Right ventricle myocardium superior (tissue), 1 donor: ENCODE measurements around the gene TMEM150A. TPM values are rescaled to one million over a fixed set of nuclear protein-coding genes. Genes with fewer than 3 reads are reported as not detected.
A peak's percentile ranks its signal among the peaks of the same experiment; 100 is the strongest.
"Not testable (repeated sequence)": the region's sequence is repeated elsewhere in the genome, so short reads cannot be mapped to it uniquely, and the experiment has no call there.

Source experiments
- ATAC-seq: fragments of 200-7000 bp; cut with Tn5 transposase; one replicate; pipeline ENCODE4 v1.9.1; 2020; ENCODE audit warnings: mild to moderate bottlenecking; ENCODE audit not compliant: poor library complexity
- DNase-seq: peaks from one replicate; pipeline ENCODE4 v3.0.0-alpha.2; 2020
- intact Hi-C: fragments of 100-400 bp; cut with DNase I; formaldehyde crosslinking; loops from one replicate; pipeline ENCODE4 v1.11.2; 2022
- total RNA-seq: library from RNA; stranded (reverse); fragmentation: NEBNext Ultra II Directional; extraction: Animal tissue kit (Norgen Biotek cat#: 25700); gene quantifications from one replicate; pipeline ENCODE4 v1.2.1, GENCODE V29; 2021
- donor health status: DM: no; HTN: yes; CAD: no; lungs with severe emphysema.

TMEM150A gene
- total RNA-seq, 1 donor from 2014 or later, result 9.5 TPM

DNA sequence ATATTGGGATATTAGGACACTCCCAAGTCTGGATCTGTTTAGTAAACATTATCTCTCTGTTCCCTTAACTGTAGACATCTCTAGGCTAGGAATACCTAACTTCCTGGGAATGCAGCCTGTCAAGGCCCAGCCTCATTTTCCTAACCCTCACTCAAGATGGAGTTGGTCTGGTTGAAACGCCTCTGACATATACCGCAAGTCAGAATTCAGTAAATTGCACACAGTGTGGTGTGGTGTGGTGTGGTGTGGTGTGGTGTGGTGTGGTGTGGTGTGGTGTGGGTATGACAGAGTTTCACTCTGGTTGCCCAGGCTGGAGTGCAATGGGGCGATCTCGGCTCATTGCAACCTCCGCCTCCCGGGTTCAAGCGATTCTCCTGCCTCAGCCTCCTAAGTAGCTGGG is 12.3 kb upstream of the TMEM150A start:
- intact Hi-C loops, DNase-seq, ATAC-seq: not testable (repeated sequence)

DNA sequence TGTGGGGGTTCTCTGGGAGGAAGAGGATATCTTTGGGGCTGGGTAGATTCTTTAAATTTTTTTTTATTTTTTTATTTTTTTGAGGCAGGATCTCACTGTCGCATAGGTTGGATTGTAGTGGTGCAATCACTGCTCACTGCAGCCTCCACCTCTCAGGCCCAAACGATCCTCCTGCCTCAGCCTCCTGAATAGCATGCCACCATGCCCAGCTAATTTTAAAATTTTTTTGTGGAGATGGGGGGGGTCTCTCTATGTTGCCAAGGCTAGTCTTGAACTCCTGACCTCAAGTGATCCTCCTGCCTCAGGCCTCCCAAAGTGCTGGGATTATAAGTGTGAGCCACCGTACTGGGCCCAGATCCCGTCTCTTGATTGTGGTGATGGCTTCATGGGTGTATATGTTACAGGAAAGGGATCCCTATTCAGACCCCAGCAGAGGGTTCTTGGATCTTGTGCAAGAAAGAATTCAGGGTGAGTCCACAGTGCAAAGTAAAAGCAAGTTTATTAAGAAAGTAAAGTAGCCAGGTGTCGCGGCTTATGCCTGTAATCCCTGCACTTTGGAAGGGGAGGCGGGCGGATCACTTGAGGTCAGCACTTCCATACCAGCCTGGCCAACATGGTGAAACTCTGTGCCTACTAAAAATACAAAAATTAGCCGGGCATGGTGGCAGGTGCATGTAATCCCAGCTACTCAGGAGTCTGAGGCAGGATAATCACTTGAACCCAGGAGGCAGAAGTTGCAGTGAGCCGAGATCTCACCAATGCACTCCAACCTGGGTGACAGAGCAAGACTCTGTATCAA is 11.4 kb upstream of the TMEM150A start:
- intact Hi-C loops, result no loop called here
- ATAC-seq (no peak), DNase-seq (no peak)

DNA sequence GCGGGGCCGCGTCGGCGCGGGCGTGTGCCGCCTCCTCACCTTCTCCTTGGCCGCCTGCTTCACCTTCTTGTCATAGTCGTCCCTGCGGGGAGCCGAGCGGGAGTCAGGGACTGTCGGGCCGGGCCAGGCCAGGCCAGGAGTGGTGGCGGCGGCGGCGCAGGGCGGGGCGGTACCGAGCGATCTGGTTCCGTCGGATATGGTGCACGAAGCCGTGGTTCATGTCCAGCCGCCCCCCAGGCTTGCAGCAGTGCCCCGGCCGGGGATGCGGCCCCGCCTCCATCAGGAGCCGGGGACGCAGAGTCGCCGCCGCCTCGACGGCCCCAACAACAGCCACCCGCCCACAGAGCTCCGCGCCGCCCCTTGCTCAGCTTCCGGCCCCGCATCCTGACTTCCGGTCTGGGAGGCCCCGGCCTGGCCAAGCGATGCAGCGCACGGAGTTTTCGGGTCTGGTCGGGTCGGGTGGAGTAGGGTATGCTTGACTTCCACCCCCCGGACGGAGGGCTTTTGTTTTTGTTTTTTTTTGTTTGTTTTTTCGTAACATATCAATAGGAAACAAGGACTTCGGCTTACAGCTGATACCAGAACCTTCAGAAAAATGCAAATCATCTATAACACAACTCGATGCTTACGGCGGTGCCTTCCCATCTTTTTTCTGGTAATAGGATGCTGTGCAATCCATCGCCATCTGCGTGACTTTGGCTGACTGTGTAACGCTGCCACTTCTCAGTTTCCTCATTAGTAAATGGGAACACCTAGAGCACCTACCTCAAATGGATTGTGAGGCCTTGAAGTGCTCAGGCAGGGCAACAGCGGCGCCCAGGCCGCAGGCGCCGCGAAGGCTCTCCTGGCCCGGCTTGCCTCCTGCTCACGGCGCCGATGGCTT is 9.4 kb upstream of the TMEM150A start, which contains the start of gene C2orf68:
TSS of gene C2orf68 (minus strand) at position 362 of the 883 bp plus-strand sequence. CDS start at position 280, 82 bp downstream.
- intact Hi-C loops, result no loop called here

DNA sequence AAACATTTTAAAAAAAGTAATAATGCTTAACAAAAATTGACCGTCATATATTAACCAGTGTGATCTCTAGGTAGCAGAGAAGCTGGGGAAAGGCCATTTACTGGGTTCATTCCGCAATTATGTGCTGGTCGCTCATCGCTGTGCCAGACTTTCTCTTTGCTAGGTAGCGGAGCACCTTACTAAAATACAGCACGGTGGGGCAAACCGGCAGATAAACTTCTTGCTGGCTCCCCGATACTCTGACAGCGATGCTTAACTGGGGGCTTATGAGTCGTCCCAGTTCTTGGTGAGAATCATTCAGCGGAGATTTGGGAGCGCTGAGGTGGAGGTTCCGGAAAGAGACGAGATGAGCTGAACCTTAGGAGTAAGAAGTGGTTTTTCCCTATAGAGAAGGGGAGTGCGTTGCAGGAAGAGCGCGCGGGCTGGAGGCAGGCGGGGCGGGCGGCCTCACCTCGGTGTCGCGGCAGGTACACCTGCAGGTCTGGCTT is 8.8 kb upstream of the TMEM150A start:
- ATAC-seq (peak; percentile 3), DNase-seq (no peak)
- intact Hi-C loops, result no loop called here

More for the DNA sequence above, 9.4 kb upstream of the TMEM150A start, which contains the start of gene C2orf68:
- DNase-seq (peak; percentile 95), ATAC-seq (peak; percentile 86)

DNA sequence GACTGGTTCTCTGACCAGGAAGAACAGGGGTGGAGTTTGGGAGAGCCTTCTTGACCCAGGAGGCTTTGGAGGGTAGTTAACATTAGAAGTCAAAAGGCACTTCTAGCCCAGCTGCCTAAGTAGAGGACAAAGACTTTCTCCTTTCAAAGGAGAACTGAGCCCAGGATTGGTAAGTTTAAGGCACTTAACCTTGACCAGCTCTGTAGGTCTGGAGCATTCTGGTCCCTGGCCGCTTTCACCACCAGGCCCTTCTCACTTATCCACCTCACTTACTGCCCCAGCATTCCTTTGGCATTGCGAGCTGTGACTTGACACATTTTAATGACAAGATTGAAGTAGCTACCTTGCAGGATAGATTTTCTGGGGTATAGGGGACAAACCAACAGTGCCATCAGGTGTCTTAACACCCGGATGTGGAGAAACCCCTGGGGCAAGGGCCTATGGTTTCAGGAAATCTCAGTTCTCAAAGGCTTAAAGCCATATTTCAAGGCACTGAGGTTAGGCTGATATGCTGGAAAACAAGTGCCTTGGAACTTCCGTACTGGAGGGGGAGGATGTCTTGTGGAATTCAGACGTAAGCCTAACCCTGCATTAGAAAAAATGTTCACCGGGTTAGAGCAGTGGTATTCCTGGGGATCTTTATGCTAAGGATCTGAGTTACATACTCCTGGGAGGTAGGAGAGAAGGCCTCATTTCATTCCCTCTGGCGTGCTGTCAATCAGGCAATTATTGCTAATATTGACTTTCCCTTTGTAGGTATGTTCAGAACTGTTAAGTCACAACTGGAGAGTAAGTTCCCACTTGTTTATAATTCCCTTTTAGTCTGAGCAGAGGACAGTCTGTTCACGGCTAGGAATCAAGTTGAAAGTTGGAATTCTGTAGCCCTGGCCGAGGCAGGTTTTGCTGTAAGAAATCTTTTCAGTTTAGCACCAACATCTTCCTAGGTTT is 5.0 kb upstream of the TMEM150A start:
- ATAC-seq, result no peak
- intact Hi-C loops, result no loop called here
- no peak for DNase-seq

DNA sequence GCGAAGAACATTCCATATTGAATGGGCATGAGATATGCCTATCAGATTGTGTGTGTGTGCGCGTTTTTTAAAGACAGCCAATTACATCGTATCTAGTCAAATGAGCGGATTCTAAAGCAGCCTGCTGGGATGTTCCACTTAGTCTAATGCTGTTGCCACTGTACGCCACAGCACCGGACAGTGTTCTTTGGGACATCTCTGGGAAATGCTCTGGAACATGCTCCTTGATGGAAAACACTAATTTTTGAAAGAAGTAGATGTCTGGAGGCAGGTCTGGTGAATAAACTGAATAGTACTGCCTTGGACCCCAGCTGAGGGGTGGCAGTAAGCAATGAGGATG is 3.6 kb upstream of the TMEM150A start:
- no peak for ATAC-seq

DNA sequence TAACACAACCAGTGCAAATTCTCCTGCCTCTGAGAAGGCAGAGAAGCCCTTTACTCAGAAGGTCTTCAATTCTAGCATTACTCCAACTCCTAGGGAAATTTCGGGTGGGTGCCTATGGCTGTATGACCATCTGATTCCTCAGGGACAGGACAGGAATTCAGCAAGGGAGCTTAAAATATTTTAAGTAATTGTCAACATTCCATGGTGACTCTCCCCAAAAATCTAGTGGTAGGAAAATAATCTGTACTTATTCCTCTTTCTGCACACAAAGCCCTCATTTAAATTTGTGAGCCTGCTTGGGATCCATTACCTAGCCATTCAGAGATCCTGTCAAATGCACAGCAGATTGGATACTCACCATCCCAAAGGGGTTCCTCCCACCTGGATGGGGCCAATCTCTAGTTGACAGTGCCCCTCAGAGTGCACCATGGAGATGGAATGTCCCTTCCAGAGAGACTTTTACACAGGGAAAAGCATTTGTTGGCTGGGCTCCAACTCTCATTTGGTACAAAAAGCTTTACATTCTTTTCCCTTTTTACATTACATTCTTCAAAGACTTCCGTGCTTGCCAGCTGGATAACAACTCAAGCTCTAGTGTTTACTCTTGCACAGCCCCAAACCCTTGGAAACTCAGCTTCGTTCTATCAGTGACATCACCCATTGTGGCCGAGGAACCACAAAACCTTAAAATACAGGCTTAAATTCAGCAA is 3.1 kb upstream of the TMEM150A start:
- DNase-seq, result no peak
- intact Hi-C loops, result no loop called here

More for the DNA sequence above, 3.6 kb upstream of the TMEM150A start:
- no peak for DNase-seq
- intact Hi-C loops, result no loop called here

DNA sequence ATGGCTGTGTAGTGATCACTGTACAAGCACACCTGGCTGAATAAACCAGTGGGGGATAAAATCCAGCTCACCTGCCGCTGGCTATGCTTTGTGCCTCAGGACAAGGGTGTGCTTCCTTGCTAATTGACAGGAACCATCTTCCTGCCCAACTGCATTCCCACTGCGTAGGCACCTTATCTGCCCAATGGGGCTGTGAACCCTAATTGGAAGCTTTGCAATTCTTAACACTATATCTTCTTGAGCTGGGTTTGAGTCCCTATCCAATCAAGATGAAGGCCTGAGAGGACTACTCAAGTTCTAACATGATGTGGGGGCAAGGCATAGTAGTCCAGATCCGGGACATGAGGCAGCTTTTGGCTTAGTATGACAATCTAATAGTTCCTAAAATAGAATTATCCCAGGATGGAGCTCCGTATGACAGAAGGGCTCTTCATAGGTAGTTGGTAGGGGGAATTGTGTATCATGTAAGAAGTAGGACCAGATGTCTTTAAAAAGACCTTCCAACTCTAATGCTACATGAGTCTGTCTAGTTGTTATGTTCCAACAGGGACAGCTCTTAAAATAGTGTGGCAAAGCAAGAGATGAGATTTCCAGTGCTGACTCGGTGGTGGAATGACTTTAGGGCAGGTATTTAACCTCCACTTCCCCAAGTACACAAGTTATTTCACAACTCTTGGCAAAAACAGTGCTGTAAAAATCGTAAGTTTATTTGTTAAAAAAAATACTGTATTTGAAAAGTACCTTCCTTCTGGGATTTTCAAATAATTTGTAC is 2.3 kb upstream of the TMEM150A start:
- intact Hi-C loops, result no loop called here
- no peak for DNase-seq
- no peak for ATAC-seq

More for the DNA sequence above, 3.1 kb upstream of the TMEM150A start:
- no peak for ATAC-seq

DNA sequence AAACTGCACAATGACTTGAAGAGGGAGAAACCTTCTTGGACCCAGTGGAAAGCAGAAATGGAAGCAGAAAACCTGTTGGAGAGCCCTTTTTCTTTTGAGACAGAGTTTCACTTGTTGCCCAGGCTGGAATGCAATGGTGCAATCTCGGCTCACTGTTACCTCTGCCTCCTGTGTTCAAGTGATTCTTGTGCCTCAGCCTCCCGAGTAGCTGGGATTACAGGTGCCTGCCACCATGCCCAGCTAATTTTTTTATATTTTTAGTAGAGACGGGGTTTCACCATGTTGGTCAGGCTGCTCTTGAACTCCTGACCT is 1.6 kb upstream of the TMEM150A start:
- intact Hi-C loops, DNase-seq, ATAC-seq: not testable (repeated sequence)

DNA sequence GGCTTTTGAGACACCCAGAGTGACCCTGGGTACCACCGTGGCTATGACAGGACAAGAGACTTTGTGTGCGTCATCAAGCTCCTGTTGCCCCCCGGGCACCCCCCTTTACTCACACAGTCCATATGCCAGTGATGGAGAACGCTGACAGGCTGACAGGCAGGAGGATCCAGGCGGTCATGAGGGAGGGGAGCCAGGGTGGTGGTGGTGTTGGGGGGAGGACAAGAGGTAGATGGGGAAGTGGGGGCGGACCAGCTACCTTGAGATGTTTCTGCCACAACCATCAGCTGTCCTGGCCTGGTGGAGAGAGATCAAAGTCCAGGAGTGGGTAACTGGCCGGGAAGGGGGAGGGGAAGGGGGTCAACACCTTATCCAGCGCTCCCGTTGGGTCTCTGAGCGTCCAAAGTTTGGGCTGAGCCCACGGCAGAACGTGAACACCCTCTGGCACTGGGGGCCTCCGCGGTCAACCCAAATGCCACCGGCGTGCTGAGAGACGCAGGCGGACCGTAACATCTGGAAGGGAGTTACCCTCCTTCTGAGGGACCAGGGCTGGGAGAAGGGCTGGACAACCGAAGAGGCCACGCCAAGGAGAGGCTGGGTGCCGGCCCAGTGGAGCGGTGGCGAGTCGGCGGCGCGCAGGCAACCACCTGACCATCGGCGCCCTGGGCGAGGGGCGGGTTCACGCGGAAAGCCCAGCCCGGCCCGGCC is 575 bp downstream of the TMEM150A start:
- DNase-seq, result peak; percentile 85
- ATAC-seq, result peak; percentile 72
- intact Hi-C loops, result loop anchor here (2.0 kb wide), 1 partner anchor 41 kb away; the partner anchor contains the start of gene GGCX

DNA sequence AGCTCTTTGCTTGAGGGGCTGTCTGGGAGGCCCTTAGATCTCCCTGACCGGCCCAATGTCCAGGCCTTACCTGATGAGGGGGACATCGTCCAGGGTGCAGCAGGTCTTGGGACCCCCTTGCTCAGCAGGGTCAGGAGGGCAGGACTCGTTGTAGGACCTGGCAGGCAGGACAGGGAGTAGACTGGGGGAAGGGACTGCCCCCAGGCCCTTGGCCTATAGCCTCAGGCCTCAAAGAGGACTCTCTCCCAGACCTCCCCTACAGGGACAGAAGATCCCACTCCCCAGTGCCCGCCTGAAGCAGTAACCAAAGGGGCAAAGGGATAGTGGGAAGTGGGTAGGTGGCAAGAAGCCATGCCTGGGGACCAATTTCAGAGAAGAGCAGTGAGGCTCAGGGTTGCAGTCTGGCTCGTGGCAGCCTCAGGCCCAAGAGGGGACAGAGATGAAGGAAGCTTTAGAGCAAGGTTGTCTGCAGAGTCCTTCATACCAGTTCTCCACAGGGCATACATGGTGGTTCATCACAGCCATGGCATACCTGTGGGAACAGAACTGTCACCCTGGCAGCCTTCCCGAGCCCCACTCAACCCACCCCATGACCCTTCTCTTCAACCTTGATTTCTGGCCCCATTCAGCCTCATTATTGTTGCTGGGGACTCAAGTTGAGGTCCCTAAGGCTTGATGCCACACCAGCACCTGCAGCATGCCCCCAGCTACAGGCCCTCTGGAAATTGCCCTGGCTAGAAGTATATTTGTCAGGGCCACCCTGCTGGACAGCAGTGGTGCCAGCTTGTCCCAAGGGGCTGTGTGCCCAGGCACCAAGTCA is 1.3 kb downstream of the TMEM150A start:
- intact Hi-C loops, result no loop called here
- no peak for ATAC-seq
- no peak for DNase-seq

DNA sequence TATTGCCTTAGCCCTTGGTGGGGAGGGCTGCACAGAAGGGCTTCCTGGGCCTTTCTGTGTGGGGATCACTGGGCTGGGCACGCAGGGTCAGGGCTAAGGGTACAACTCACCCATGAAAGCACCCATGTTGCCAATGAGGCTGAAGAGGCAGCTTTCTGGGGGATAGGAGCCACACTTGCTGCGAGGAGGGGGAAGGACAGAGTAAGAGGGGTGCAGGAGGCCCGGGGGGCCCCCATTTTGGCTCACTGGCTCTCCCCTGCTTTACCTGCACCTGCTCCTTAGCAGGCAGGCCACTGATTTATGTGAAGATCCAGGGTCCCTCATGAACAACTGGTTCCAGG is 2.3 kb downstream of the TMEM150A start:
- DNase-seq, result no peak
- no peak for ATAC-seq
- intact Hi-C loops, result no loop called here

DNA sequence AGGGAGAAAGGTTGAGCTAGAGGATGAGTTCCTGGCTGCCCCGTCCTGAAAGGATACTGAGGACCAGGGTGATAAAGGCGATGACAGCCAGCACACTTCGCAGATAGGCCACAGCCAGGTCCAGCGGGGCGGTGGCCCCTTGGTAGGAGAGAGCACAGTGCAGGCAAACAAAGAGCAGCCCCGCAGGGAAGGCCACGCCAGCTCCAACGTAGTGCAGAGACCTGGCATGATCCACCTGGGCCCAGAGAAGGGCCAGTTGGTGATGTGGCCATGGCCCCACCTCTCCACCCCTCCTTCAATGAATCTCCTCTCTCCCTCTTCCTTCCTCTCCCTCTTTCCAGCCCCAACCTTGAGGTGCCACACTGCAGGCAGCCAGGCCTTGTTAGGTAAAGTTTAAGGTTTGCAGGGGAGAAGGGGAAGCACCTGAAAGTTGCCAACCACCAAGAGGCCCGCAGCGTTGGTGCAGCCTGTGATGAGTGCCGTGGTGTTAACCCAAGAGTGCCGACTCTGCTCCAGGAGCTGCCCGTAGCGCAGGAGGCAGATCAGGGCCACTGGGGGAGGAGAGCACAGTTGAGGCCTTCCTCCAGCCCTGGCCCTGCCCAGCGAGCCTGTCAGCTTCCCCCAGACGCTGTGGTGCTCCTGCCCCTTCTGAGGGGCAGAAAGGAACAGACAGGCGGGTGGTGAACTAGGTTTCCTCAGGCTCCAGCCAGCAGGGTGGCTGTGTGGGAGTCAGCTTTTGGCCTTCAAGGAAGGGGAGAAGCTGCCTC is 2.8 kb downstream of the TMEM150A start:
- intact Hi-C loops, result no loop called here
- no peak for DNase-seq

DNA sequence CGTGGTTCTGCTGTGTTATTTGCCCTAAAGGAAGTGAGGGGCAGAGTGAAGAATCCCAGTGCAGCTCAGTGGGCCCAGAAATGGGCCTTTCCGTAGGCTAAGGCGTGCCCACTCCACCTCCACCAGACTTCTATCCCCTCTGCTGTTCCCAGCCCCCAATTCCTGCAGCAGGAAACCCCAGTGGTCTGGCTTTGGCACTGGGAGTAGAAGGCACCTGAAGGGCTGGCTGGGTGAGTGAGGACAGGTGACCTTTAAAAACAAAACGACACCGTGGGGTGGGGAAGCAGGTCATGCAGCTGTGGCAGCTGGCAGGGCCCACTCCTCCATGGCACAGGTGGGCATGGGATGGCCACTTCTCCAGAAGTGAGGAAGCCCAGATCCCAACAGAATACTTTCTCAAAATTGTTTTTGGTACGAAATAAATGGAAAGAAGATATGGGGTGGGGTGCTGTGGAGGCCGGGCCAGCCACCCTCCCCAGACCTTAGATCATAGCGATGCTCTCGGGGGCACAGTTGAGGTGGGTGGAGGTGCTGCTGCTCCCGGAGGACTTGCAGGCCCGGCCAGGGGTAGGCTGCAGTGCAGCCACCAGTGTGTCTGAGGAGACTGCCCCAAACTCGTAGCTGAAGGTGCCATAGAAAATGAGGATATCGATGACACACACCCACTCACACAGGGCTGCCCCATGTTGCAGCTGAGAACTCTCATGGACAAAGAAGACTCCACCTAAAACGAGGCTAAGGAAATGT is 3.7 kb downstream of the TMEM150A start:
- DNase-seq (no peak), ATAC-seq (no peak)
- intact Hi-C loops, result no loop called here

More for the DNA sequence above, 2.8 kb downstream of the TMEM150A start:
- no peak for ATAC-seq

DNA sequence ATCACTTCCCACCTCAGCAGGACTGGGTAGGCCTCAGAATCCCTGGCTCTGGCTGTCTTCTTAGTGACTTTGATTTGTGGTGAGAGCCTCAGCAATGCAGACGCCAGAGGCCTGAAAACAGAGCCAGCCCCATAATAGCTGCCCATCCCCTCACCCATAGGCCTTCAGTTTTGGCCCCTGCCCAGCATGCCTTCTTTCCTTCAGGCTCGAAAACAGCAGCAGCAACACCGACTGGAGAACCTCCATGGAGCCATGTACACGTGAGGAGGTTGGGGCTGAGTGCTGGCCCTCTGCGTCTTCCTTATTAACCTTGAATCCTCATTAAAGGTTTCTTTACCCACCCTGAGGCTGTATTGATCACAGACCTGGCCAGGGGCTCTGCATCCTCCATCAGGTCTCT is 5.3 kb downstream of the TMEM150A start:
- DNase-seq, result no peak
- intact Hi-C loops, result no loop called here
- ATAC-seq, result no peak
